Vagina (tissue), 2 donors: ENCODE measurements around the gene PTPRG.

Source experiments
- POLR2A ChIP-seq, 2 donors: fragments of 450-650 bp; IDR thresholded peaks; one replicate each; pipeline ENCODE4 v1.6.1; 2017; ENCODE audit warnings: antibody characterized with exemption in 2 of 2, mild to moderate bottlenecking in 2 of 2, moderate library complexity in 2 of 2
- TF ChIP-seq, protein P1 (sequence below), 3 experiments: fragments of 450-650 bp in 2 of 3; fragments of 200-600 bp in 1 of 3; sonication (generic) in 1 of 3; IDR thresholded peaks; one replicate each; pipeline ENCODE4 v1.5.1; 2017 to 2019; ENCODE audit warnings: antibody characterized with exemption in 3 of 3, mild to moderate bottlenecking in 2 of 3, moderate library complexity in 2 of 3

DNA sequence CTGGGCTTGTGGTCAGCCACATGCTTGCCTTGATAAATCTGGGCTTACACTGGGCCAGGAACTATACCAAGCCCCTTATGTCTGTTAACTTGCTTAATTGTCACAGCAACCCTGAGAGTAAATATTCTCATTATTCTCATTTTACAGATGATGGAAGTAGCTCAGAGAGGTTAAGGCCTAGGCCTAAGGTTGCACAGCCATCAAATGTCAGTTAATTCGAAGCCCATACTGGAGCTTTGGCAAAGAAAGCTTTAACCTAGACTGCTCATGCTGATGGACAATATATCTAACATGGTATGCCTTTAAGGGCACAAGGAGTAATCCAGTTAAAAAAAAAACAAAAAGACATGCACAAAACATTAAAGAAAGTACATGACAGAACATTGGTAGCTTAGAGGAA lies 591.9 kb downstream of the PTPRG start:
- TF ChIP-seq, protein P1, sequence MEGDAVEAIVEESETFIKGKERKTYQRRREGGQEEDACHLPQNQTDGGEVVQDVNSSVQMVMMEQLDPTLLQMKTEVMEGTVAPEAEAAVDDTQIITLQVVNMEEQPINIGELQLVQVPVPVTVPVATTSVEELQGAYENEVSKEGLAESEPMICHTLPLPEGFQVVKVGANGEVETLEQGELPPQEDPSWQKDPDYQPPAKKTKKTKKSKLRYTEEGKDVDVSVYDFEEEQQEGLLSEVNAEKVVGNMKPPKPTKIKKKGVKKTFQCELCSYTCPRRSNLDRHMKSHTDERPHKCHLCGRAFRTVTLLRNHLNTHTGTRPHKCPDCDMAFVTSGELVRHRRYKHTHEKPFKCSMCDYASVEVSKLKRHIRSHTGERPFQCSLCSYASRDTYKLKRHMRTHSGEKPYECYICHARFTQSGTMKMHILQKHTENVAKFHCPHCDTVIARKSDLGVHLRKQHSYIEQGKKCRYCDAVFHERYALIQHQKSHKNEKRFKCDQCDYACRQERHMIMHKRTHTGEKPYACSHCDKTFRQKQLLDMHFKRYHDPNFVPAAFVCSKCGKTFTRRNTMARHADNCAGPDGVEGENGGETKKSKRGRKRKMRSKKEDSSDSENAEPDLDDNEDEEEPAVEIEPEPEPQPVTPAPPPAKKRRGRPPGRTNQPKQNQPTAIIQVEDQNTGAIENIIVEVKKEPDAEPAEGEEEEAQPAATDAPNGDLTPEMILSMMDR (IDR thresholded peaks at IDR 0.05): no peak
- TF ChIP-seq POLR2A (IDR thresholded peaks at IDR 0.05): no peak
